ENCODE data around the gene TMEM82.

The TMEM82 gene

GRCh38 chr1:15722411-15722810 lies 19.9 kb upstream of the TMEM82 start:
- DNase-seq: no peak

- no peak for DNase-seq
Measured at GRCh38 chr1:15722836-15723532, 19.3 kb upstream of the TMEM82 start.

- no peak for DNase-seq
Measured at GRCh38 chr1:15723631-15724246, 18.6 kb upstream of the TMEM82 start.

- no peak for DNase-seq
Measured at GRCh38 chr1:15724949-15725880, 17.1 kb upstream of the TMEM82 start.

- DNase-seq: no peak
Measured at GRCh38 chr1:15726508-15726907, 15.8 kb upstream of the TMEM82 start.

GRCh38 chr1:15727021-15727420 lies 15.3 kb upstream of the TMEM82 start:
- DNase-seq: no peak

GRCh38 chr1:15727424-15727823 lies 14.9 kb upstream of the TMEM82 start:
- DNase-seq: no peak

- DNase-seq: no peak
Measured at GRCh38 chr1:15727866-15728534, 14.3 kb upstream of the TMEM82 start.

- no peak for DNase-seq
Measured at GRCh38 chr1:15728937-15729657, 13.2 kb upstream of the TMEM82 start.

- no peak for DNase-seq
Measured at GRCh38 chr1:15730423-15730822, 11.9 kb upstream of the TMEM82 start.

- no peak for DNase-seq
Measured at GRCh38 chr1:15730936-15731335, 11.4 kb upstream of the TMEM82 start.

GRCh38 chr1:15731735-15732685 lies 10.3 kb upstream of the TMEM82 start:
- DNase-seq: no peak

GRCh38 chr1:15732686-15733081 lies 9.6 kb upstream of the TMEM82 start:
- no peak for DNase-seq

GRCh38 chr1:15733218-15733725 lies 9.0 kb upstream of the TMEM82 start:
- DNase-seq: no peak

- no peak for DNase-seq
Measured at GRCh38 chr1:15733726-15734226, 8.5 kb upstream of the TMEM82 start.

- no peak for DNase-seq
Measured at GRCh38 chr1:15734296-15734695, 8.0 kb upstream of the TMEM82 start.

- no peak for DNase-seq
Measured at GRCh38 chr1:15734901-15735300, 7.4 kb upstream of the TMEM82 start.

- peak; percentile 12 for DNase-seq
Measured at GRCh38 chr1:15735304-15736037, 6.8 kb upstream of the TMEM82 start.

GRCh38 chr1:15736038-15736891 lies 6.0 kb upstream of the TMEM82 start, which contains the start of gene SLC25A34:
Gene SLC25A34, plus strand, starts transcription at chr1:15736258. Its CDS starts 228 bp downstream, at chr1:15736486.
- no peak for DNase-seq
